Calu3 (cell line): ENCODE measurements around the gene SPON1. TPM values are rescaled to one million over a fixed set of nuclear protein-coding genes. Genes with fewer than 3 reads are reported as not detected.

Experiments
- BruUV-seq: library from RNA; stranded (reverse); fragments of 400-500 nt; replicated peaks from 2 replicates; lab custom pipeline; 2021; lab: Mats Ljungman, UMichigan
- CTCF ChIA-PET: fragments of 300-600 bp; sonication (Branson Sonifier 250); formaldehyde crosslinking; loops from one replicate; lab custom pipeline; 2022; ENCODE audit warnings: antibody characterized with exemption; lab: Charles Lee
- DNase-seq: peaks from one replicate; pipeline ENCODE4 v3.0.0; 2022
- H3K27ac Mint-ChIP-seq: one replicate; pipeline ENCODE4 v1.8.0; 2022; ENCODE audit warnings: mixed read lengths; ENCODE audit not compliant: unreplicated experiment
- H3K27me3 Mint-ChIP-seq: one replicate; pipeline ENCODE4 v1.8.0; 2022; ENCODE audit warnings: mixed read lengths; ENCODE audit not compliant: unreplicated experiment
- H3K36me3 Mint-ChIP-seq: one replicate; pipeline ENCODE4 v1.8.0; 2022; ENCODE audit warnings: mild to moderate bottlenecking, moderate library complexity, mixed read lengths; ENCODE audit not compliant: insufficient read depth, unreplicated experiment
- H3K4me1 Mint-ChIP-seq: one replicate; pipeline ENCODE4 v1.8.0; 2022; ENCODE audit warnings: mild to moderate bottlenecking, low read depth, mixed read lengths; ENCODE audit not compliant: unreplicated experiment
- H3K4me3 Mint-ChIP-seq: one replicate; pipeline ENCODE4 v1.8.0; 2022; ENCODE audit warnings: mild to moderate bottlenecking, low read depth, moderate library complexity, mixed read lengths; ENCODE audit not compliant: unreplicated experiment
- H3K9me3 Mint-ChIP-seq: one replicate; pipeline ENCODE4 v1.8.0; 2022; ENCODE audit warnings: low read depth, mixed read lengths; ENCODE audit not compliant: unreplicated experiment
- intact Hi-C: fragments of 100-400 bp; cut with micrococcal nuclease; formaldehyde crosslinking; loops from one replicate; pipeline ENCODE4 v1.10.0; 2022; ENCODE audit not compliant: unreplicated experiment
- total RNA-seq: library from RNA; stranded (reverse); gene quantifications from 2 replicates; pipeline ENCODE4 v1.2.3, GENCODE V29; 2022
- TF ChIP-seq, protein P1 (sequence below): fragments of 200-600 bp; IDR thresholded peaks from one replicate; pipeline ENCODE4 v1.8.0; 2022; ENCODE audit warnings: antibody characterized with exemption; ENCODE audit not compliant: unreplicated experiment

SPON1 gene
- total RNA-seq, 1 experiment from 2014 or later: not detected

DNA sequence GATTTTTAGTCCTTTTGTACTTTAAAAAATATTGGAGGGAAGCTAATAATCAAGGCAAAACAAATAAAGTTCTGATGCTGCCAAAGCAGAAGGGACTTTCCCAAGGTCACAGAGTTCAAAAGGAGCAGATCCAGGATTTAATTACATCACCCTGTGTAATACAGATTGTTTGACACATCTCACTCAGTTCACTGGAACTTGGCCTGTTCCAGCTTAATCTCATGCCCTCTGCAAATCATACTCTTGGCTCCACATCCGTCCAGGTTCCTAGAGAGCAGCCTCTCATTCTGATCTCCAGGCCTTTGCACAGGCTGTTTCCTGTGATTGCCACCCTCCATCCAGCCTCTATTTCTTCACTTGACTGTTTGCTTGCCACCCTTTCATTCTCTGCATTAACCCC is 151.7 kb downstream of the SPON1 start:
- CTCF ChIA-PET: no interaction called here
- DNase-seq: no peak
- Mint-ChIP-seq H3K4me3 (no peak overlapping the region), H3K9me3 (no peaks in the 10 kb centered on the region), H3K27me3 (no peaks in the 10 kb centered on the region), H3K27ac (no peak overlapping the region), H3K36me3 (no peaks in the 10 kb centered on the region), H3K4me1 (peaks cover 10% of the 10 kb centered on the region)
- no TSS peak for BruUV-seq
- intact Hi-C loops: no loop called here
- TF ChIP-seq, protein P1, sequence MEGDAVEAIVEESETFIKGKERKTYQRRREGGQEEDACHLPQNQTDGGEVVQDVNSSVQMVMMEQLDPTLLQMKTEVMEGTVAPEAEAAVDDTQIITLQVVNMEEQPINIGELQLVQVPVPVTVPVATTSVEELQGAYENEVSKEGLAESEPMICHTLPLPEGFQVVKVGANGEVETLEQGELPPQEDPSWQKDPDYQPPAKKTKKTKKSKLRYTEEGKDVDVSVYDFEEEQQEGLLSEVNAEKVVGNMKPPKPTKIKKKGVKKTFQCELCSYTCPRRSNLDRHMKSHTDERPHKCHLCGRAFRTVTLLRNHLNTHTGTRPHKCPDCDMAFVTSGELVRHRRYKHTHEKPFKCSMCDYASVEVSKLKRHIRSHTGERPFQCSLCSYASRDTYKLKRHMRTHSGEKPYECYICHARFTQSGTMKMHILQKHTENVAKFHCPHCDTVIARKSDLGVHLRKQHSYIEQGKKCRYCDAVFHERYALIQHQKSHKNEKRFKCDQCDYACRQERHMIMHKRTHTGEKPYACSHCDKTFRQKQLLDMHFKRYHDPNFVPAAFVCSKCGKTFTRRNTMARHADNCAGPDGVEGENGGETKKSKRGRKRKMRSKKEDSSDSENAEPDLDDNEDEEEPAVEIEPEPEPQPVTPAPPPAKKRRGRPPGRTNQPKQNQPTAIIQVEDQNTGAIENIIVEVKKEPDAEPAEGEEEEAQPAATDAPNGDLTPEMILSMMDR: no peak

DNA sequence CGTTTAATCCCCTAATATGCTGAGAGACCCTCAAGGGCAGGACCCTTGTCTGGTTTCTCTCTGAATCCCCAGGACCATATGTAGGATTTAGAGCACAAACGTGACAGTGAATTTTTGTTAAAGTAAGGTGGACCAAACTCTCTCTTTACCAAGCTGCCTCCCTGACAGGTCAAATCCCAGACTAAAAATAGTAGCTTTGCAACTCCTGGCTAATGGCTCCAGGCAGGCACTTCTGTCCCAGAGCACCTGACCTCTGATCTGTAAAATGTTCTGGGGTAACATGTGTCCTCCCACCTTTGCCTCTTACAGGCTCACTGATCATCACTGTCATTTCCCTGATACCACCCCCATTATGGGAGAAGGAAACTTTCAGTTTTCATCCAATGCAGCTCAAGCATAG is 152.3 kb downstream of the SPON1 start:
- no peak for DNase-seq
- no peaks in the 10 kb centered on the region for H3K9me3 Mint-ChIP-seq
- TF ChIP-seq, protein P1: no peak
- intact Hi-C loops: no loop called here
- H3K4me1 Mint-ChIP-seq: peaks cover 10% of the 10 kb centered on the region
- CTCF ChIA-PET: no interaction called here
- H3K4me3 Mint-ChIP-seq: no peak overlapping the region
- no peak overlapping the region for H3K27ac Mint-ChIP-seq
- H3K36me3 Mint-ChIP-seq: no peaks in the 10 kb centered on the region
- H3K27me3 Mint-ChIP-seq: no peaks in the 10 kb centered on the region
- BruUV-seq: no TSS peak

DNA sequence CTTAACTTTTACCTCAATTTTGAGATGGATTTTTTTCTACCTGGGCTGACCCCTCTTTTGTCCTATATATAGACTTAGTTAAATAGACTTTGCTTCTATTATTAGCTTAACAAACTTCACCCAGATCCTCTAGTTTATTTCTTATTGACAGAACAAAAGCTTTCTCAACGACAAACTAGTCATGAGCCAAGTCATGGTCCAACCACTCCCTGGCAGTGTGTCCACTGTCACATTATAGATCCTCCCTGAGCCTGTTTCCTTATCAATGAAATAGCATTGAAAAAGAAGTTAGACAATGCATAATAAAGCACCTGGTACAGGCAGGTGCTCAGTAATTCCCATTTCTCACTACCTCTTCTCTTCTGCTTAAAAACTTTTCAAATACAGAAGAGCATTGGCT is 155.1 kb downstream of the SPON1 start:
- CTCF ChIA-PET: no interaction called here
- no TSS peak for BruUV-seq
- no peaks in the 10 kb centered on the region for H3K27me3 Mint-ChIP-seq
- intact Hi-C loops: no loop called here
- no peak for DNase-seq
- no peak overlapping the region for H3K4me3 Mint-ChIP-seq
- H3K27ac Mint-ChIP-seq: no peak overlapping the region
- no peaks in the 10 kb centered on the region for H3K9me3 Mint-ChIP-seq
- H3K36me3 Mint-ChIP-seq: no peaks in the 10 kb centered on the region
- H3K4me1 Mint-ChIP-seq: peaks cover 10% of the 10 kb centered on the region
- TF ChIP-seq, protein P1: no peak

DNA sequence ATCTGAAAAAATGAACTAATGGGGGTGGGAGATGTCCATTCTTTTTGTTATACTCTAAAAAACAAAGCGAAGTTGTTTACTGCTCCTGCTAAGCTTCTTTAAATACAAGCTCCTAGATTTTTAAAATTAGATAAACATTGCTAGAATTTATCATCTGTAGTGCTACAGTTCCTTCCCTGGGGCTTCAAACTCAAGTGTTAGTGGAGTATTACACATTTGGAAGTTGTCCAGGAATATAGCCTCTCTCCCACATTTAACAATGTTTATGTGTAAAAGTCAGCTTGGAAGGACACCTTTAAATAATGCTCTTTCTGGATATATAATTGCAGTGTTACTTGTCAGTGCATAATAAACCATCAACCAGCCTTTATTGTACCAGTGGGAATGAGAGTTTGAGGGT is 155.5 kb downstream of the SPON1 start:
- TF ChIP-seq, protein P1: no peak
- intact Hi-C loops: no loop called here
- no peak overlapping the region for H3K4me3 Mint-ChIP-seq
- no peak overlapping the region for H3K27ac Mint-ChIP-seq
- no peaks in the 10 kb centered on the region for H3K27me3 Mint-ChIP-seq
- no TSS peak for BruUV-seq
- peaks cover 10% of the 10 kb centered on the region for H3K4me1 Mint-ChIP-seq
- no peak for DNase-seq
- no peaks in the 10 kb centered on the region for H3K36me3 Mint-ChIP-seq
- H3K9me3 Mint-ChIP-seq: no peaks in the 10 kb centered on the region
- CTCF ChIA-PET: no interaction called here
